Stimulated activated CD8-positive, alpha-beta memory T cell treated with anti-CD3 and anti-CD28 coated beads, Interleukin-7, amount 100 ng/mL, for 48 hours (primary cell): ENCODE measurements around the gene DTNA.

Experiments
- DNase-seq, 2 donors: peaks; one replicate each; pipeline ENCODE4 v3.0.0-alpha.2; 2020; ENCODE audit warnings: low read depth in 1 of 2; ENCODE audit errors: extremely low read depth in 1 of 2

Gene DTNA

GRCh38 chr18:34767601-34768027, 57.5 kb downstream of the DTNA start:
- no peak for DNase-seq

DNA sequence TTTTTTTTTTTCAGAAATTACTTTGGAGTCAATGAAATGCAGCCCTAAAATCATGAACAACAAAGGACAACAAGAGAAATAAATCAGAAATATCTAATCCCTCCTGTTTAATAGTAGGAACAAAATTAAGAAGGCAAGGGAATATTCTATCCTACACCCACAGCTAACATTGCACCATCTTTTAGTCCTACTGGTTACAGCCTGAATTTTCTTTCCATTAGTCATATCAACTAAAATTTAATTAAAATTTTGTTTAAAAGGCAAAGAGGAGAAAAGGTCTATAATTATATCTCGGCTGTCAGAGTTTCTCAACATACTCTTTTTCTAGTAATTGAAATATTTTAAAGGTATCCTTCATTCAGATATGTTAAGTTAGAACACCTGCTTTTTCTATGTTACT, 61.9 kb downstream of the DTNA start:
- no peak for DNase-seq

GRCh38 chr18:34772887-34773286, 62.8 kb downstream of the DTNA start:
- DNase-seq = no peak

DNA sequence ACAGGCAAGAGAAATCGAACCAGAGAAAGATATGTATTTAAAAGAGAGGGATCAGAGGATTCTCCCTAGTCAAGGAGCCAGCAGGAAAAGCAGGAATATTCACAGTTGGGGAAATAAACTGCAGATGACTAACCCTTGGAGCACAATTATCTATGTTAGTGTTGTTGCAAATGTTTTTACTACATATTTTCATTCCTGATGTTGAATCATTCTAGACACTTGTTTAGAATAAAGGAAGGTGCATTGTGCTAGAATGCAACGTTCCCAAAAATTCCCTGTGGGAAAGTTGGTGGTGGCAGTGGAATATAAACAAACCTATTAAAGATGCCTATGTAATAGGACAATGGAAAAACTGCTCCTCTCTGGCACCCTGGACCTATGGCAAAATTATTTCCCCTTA, 63.3 kb downstream of the DTNA start:
- DNase-seq = no peak

GRCh38 chr18:34773961-34774766, 64.1 kb downstream of the DTNA start:
- DNase-seq = no peak

DNA sequence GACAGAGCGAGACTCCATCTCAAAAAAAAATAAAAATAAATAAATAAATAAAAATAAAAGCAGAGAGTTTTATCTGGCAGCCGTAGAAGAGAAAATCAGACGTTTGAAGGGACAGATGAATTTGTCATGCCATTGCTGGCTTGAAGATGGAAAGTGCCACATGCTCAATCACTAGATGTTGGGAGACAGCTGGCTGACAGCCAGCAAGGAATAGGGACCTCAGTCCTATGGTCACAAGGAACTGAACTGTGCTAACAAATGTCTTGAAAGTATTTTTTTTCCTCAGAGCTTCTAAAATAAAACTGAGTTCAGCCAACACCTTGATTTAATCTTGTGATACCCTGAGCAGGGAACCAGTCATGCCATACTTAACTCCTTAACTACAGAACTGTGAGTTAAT, 65.4 kb downstream of the DTNA start:
- DNase-seq = no peak

DNA sequence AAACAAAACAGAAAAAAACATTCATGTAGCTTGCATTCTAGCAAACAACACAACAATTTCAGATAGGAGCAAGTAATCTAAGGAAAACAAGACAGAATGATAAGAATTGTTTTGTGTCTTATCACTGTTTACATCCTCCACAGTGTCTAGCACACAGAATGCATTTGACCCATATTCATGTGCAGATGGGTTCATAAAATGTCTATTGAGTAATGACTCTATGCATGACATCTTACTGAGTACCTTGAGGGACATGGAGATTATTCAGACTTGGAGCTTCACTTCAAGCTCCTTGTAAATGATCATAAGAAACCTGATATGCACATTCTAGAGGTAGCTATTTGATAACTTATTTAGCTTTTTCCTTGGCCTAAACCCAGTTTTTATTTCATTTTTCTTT, 69.0 kb downstream of the DTNA start:
- no peak for DNase-seq

- DNase-seq = no peak
These were observed 70.8 kb downstream of the DTNA start for GRCh38 chr18:34780856-34781255.

- no peak for DNase-seq
These were observed 73.4 kb downstream of the DTNA start for GRCh38 chr18:34783501-34783900.

- no peak for DNase-seq
These were observed 76.2 kb downstream of the DTNA start for GRCh38 chr18:34786162-34786741.

DNA sequence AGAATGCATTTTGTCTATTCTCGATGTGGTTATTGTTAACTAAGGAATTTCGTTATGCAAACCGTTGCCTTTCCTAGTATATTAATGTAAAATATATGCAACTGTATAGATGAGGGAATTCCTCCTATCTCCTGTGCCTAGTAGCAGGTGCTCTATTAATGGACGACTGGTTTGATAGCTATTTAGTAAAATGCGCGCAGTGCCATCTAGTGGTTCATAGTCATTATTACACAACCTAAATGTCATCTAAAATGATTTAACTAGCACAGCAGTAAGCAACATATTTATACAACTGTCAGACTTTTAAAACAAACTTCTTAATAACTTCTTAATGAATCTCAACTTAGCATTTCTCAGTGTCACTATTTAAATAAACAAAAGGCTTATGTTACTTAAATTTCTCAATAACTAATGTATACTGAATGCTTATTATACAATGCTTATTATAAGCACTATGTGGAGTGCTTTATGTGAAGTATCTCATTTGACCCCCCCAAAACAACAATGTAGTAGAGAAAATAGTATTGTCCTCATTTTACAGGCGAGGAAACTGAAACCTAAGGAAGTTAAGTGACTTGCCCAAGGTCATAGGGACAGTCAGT, 77.9 kb downstream of the DTNA start:
- DNase-seq = no peak

DNA sequence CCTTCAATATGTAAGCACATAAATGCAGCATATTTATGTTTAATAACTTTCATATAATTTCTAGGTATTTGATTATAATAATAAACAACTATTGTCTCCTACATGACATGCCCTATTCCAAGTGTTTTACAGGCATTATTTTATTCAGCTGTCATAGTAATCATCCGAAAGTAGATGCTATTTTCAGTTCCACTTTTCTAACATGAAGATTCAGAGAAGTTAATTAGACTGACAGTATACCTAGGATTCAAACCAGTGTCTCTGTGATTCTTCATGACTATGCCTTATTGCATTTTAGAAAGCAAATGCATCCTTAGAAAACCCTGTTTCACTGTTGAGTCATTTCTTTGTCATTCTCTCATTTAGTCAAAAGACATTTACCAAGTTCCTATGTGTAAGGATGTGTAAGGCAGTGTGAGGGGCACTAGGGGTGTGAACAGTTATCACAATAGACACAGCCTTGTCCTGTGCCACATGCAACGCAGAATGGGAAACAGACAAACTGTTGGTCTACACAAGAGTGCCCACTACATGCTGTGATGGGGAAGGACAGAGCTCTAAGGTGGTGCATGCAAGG, 79.8 kb downstream of the DTNA start:
- no peak for DNase-seq

DNA sequence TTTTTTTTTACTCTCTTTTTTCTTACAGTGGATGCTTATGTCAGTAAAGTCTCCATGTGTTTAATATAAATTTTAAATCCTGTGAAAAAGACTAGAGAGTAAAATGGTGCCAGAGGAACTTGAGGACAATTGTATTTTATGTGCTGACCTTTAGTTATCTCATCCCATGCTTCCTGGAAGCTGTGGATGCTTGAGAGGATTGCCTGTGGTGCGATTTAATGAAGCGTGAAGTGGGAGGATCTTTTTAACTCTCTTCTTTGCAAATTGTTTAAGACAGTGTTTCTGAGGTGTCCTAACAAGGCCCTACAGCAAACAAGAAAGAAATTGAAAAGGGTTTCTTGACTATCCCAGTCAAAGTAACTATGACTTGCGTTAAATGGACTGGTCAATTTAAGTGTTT, 84.2 kb downstream of the DTNA start:
- DNase-seq = no peak

DNA sequence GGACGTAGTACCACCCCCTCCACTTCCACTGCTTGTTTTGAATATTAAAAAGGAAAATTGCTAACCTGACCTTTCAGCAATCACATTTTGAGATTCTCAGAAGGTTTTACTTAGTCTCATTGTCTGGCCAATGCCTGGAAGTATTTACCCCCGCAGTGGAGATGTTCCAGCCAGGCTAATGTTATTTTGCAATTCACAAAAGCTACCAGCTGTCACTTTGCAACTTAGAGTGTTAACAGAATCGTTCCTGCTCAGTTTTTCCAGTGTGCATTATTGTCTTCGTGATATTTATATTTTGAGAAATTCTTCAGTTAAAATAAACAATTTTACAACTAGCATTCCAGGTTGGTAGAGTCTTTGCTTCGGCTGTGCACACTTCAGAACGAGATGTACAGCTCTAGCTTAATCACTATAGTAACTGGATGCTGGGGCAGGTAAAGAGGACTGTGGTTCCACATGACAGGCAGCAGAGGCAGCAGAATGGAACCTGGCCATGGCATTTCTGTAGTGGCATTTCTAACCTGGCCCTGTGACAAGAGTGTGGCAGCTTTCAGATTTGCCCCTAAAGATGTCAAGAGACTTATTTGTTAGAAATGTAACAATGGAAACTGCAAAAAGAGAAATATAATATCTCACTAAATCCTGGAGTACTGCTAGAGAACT, 85.1 kb downstream of the DTNA start:
- no peak for DNase-seq

DNA sequence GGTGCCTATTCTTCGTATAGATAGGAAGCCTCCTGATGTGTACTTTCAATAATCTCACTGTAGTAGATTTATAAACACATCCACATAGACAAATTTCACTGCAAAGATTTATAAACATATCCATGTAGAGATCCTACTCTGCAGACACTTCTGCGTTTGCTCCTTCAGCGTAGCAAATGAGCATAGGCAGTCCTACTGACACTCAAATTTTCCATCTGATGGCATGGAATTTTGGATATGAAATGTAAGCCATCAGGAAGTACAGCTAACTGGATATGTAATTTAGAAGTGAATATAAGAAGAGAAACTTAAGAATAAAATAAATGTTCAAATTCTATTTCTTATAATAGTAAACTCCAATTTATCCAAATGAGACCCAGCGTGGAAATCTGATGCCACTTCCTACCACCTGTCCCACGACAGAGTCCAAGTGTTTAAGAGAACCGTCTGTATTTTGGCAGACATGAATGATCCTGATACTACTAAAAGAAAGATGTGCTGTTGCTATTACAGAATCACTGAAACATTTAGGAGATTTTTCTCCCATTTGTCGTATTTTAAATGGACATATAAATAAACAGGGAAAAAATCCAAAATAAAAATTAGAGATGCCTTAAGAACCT, 86.0 kb downstream of the DTNA start:
- DNase-seq = no peak

- no peak for DNase-seq
These were observed 89.2 kb downstream of the DTNA start for GRCh38 chr18:34799291-34799690.

DNA sequence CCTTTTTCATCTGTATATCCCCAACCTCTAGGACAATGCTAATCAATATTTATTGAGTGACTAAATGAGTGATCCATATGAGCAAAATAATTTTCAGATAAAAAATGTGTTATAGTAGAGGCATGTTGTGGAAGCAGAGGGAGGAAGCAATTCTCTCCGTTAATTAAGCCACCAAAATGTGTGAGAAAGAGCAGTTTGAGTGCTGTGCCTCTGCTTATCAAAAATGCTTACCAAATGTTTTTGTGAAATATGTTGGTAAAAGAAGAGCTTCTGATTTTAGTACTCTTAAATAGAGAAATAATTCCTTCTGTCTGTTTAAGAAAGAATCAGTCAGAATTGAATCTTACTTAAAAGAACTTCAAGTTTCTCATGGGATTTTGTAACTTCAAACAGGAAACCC, 90.3 kb downstream of the DTNA start:
- DNase-seq = no peak

DNA sequence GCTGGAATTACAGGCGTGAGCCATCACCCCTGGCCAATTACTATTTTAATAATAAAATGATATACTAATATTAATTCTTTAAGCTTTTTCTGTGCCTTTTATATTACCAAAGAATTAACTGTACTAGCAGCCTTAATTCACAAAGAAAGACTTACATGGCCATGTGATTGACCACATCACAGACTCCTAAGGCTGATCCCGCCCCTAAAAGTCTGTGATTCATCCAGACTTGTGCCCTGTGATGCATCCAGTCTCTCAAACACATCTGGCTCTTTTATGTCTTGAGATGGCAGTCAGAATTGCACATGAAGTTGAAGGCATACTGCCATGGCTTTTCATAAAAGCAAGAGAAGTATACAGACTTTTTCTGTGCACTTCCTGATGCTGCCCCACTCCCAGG, 91.7 kb downstream of the DTNA start:
- DNase-seq = no peak

DNA sequence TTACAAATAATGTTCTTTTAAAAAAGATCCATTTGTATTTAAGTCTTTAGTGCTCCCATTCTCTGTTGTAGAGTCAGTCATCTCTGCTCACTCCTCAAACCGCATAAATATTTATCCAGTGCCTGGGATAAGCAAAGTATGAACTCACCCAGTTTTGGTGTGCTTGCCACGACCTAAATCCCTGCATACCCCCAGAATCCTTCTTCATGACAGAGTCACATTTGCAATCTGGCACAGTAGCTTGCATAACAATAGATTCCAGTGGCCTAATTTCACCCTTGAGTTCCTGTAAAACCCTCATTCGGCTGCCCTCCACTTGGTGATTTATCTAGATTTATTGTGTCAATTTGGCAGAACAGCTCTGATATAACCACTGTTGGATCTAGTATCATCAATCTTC, 92.9 kb downstream of the DTNA start:
- DNase-seq = no peak

GRCh38 chr18:34803877-34804400, 93.8 kb downstream of the DTNA start:
- no peak for DNase-seq
